ENCODE measurements around the gene NABP1.

The NABP1 gene

GRCh38 chr2:191634791-191635190, 43.1 kb upstream of the NABP1 start:
- Histone ChIP-seq H3K27ac (no peak overlapping the region), H3K9me3 (ENCODE audit: severe bottlenecking) (no peaks in the 10 kb centered on the region), H3K27me3 (ENCODE audit: insufficient read depth, low read depth, severe bottlenecking) (no peaks in the 10 kb centered on the region), H3K36me3 (no peaks in the 10 kb centered on the region), H3K4me3 (ENCODE audit: low read depth, low read length) (no peak overlapping the region)
- no peak for DNase-seq
- TF ChIP-seq, protein P1, sequence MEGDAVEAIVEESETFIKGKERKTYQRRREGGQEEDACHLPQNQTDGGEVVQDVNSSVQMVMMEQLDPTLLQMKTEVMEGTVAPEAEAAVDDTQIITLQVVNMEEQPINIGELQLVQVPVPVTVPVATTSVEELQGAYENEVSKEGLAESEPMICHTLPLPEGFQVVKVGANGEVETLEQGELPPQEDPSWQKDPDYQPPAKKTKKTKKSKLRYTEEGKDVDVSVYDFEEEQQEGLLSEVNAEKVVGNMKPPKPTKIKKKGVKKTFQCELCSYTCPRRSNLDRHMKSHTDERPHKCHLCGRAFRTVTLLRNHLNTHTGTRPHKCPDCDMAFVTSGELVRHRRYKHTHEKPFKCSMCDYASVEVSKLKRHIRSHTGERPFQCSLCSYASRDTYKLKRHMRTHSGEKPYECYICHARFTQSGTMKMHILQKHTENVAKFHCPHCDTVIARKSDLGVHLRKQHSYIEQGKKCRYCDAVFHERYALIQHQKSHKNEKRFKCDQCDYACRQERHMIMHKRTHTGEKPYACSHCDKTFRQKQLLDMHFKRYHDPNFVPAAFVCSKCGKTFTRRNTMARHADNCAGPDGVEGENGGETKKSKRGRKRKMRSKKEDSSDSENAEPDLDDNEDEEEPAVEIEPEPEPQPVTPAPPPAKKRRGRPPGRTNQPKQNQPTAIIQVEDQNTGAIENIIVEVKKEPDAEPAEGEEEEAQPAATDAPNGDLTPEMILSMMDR (IDR thresholded peaks at IDR 0.05; ENCODE audit: low read depth, low read length) = no peak

GRCh38 chr2:191635333-191636234, 42.4 kb upstream of the NABP1 start:
- Histone ChIP-seq H3K36me3 (no peaks in the 10 kb centered on the region), H3K27ac (no peak overlapping the region), H3K9me3 (ENCODE audit: severe bottlenecking) (no peaks in the 10 kb centered on the region), H3K4me3 (ENCODE audit: low read depth, low read length) (no peak overlapping the region), H3K27me3 (ENCODE audit: insufficient read depth, low read depth, severe bottlenecking) (no peaks in the 10 kb centered on the region)
- no peak for DNase-seq
- TF ChIP-seq, protein P1 (IDR thresholded peaks at IDR 0.05; ENCODE audit: low read depth, low read length) = no peak

- TF ChIP-seq, protein P1 (IDR thresholded peaks at IDR 0.05; ENCODE audit: low read depth, low read length) = no peak
- no peak for DNase-seq
- Histone ChIP-seq H3K4me3 (ENCODE audit: low read depth, low read length) (no peak overlapping the region), H3K27ac (no peak overlapping the region), H3K36me3 (no peaks in the 10 kb centered on the region), H3K27me3 (ENCODE audit: insufficient read depth, low read depth, severe bottlenecking) (no peaks in the 10 kb centered on the region), H3K9me3 (ENCODE audit: severe bottlenecking) (no peaks in the 10 kb centered on the region)
These were observed 41.7 kb upstream of the NABP1 start for GRCh38 chr2:191636235-191636543.

GRCh38 chr2:191636586-191636985, 41.4 kb upstream of the NABP1 start:
- TF ChIP-seq, protein P1 (IDR thresholded peaks at IDR 0.05; ENCODE audit: low read depth, low read length) = no peak
- no peaks in the 10 kb centered on the region for H3K9me3 ChIP-seq (ENCODE audit: severe bottlenecking)
- no peaks in the 10 kb centered on the region for H3K27me3 ChIP-seq (ENCODE audit: insufficient read depth, low read depth, severe bottlenecking)
- H3K4me3 ChIP-seq (ENCODE audit: low read depth, low read length) = no peak overlapping the region
- no peaks in the 10 kb centered on the region for H3K36me3 ChIP-seq
- no peak for DNase-seq
- no peak overlapping the region for H3K27ac ChIP-seq

- Histone ChIP-seq H3K27me3 (ENCODE audit: insufficient read depth, low read depth, severe bottlenecking) (no peaks in the 10 kb centered on the region), H3K36me3 (no peaks in the 10 kb centered on the region), H3K9me3 (ENCODE audit: severe bottlenecking) (no peaks in the 10 kb centered on the region), H3K27ac (no peak overlapping the region), H3K4me3 (ENCODE audit: low read depth, low read length) (no peak overlapping the region)
- no peak for DNase-seq
- TF ChIP-seq, protein P1 (IDR thresholded peaks at IDR 0.05; ENCODE audit: low read depth, low read length) = no peak
These were observed 40.5 kb upstream of the NABP1 start for GRCh38 chr2:191637182-191638078.
